ENCODE data around the gene ZNF326. TPM values are rescaled to one million over a fixed set of nuclear protein-coding genes. Genes with fewer than 3 reads are reported as not detected.

The ZNF326 gene
- total RNA-seq, 1 experiment from 2014 or later = 19.3 TPM

- peaks cover 37 to 44% of the 10 kb centered on the region in 2 experiments for H3K36me3 ChIP-seq (ENCODE audit: control insufficient read depth in 1 of 2, insufficient read depth in 2 of 2, low read length in 2 of 2)
- no peak for ATAC-seq
These were observed 32.4 kb downstream of the ZNF326 start for GRCh38 chr1:90027281-90027680.

DNA sequence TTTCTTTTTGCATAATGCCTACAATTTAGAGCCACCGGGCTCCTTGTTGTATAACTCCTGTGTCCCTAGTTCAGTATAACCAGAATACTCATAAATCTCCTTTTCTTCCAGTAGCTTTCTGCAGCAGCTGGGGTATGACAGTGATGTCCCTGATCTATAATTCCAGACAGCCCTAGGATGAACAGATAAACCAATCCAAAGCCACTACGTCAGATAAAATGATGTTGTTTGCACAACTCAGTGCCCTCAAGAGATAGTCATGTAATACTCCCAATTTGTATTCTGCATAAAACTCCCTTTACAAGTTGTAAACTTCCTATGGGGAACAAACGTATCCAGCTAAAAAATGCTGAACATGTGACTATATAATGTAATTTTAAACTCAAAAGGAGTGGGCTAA is 44.7 kb downstream of the ZNF326 start:
- H3K27ac ChIP-seq (ENCODE audit: low read depth, low read length) = no peak overlapping the region
- no peaks in the 10 kb centered on the region for H3K36me3 ChIP-seq (ENCODE audit: control insufficient read depth in 1 of 2, insufficient read depth in 2 of 2, low read length in 2 of 2)
- no peak for DNase-seq (ENCODE audit: low read depth, low spot score)
- ATAC-seq = no peak
- CTCF ChIA-PET = no interaction called here
- BruUV-seq (replicated peaks) = no TSS peak
- no peaks in the 10 kb centered on the region for H3K9me2 ChIP-seq (ENCODE audit: insufficient read depth)
- no peaks in the 10 kb centered on the region for H4K20me1 ChIP-seq (ENCODE audit: insufficient read depth)
- H2AFZ ChIP-seq (ENCODE audit: low read depth, low read length, poor library complexity, severe bottlenecking) = no peak overlapping the region
- RAD21 ChIA-PET (ENCODE audit: low non-redundant PET in 1 of 2, low total read pairs in 2 of 2, uncharacterized antibody in 2 of 2, unreplicated experiment in 2 of 2) = no interaction called here
- H3K27me3 ChIP-seq (ENCODE audit: insufficient read depth, low read length) = no peaks in the 10 kb centered on the region
- H3K4me1 ChIP-seq (ENCODE audit: control insufficient read depth in 1 of 2, insufficient read depth in 2 of 2, low read length in 2 of 2) = no peaks in the 10 kb centered on the region
- no peak overlapping the region for H3K4me2 ChIP-seq (ENCODE audit: low read length)
- POLR2A ChIA-PET = no interaction called here
- H3K4me3 ChIP-seq (replicated peaks in 1 of 2; ENCODE audit: low read depth in 1 of 2, low read length in 2 of 2) = no peak overlapping the region
- intact Hi-C loops (cut with micrococcal nuclease) = no loop called here
- no peaks in the 10 kb centered on the region for H3K9me3 ChIP-seq (ENCODE audit: control insufficient read depth in 1 of 2, insufficient read depth in 1 of 2, low read depth in 1 of 2, low read length in 2 of 2)
- H3K9ac ChIP-seq (ENCODE audit: low read length) = no peak overlapping the region
- no peaks in the 10 kb centered on the region for H3K79me2 ChIP-seq (ENCODE audit: insufficient read depth, low read length)
- TF ChIP-seq MAX (IDR thresholded peaks at IDR 0.05) = no peak
- TF ChIP-seq CEBPB (IDR thresholded peaks at IDR 0.05; ENCODE audit: low read depth) = no peak
- no peak for TF ChIP-seq ZNF274 (IDR thresholded peaks at IDR 0.05; ENCODE audit: low read depth, low read length)
- TF ChIP-seq ELF1 (IDR thresholded peaks at IDR 0.05; ENCODE audit: borderline replicate concordance, low read depth) = no peak
- TF ChIP-seq ZBTB33 (IDR thresholded peaks at IDR 0.05; ENCODE audit: extremely low read depth, insufficient replicate concordance, low read length) = no peak
- TF ChIP-seq REST (IDR thresholded peaks at IDR 0.05; ENCODE audit: low read depth) = no peak
- no peak for TF ChIP-seq JUND (IDR thresholded peaks at IDR 0.05)

More at GRCh38 chr1:90027281-90027680, 32.4 kb downstream of the ZNF326 start:
- no peaks in the 10 kb centered on the region for H4K20me1 ChIP-seq (ENCODE audit: insufficient read depth)
- DNase-seq (ENCODE audit: low read depth, low spot score) = no peak
- ChIA-PET CTCF (interaction anchor here (1.0 kb wide), 1 partner anchor 19 kb away, joined by 3 read pairs; no protein-coding TSS in a partner anchor), RAD21 (ENCODE audit: low non-redundant PET in 1 of 2, low total read pairs in 2 of 2, uncharacterized antibody in 2 of 2, unreplicated experiment in 2 of 2) (no interaction called here), POLR2A (no interaction called here)
- H2AFZ ChIP-seq (ENCODE audit: low read depth, low read length, poor library complexity, severe bottlenecking) = no peak overlapping the region
- TF ChIP-seq ZFX (IDR thresholded peaks at IDR 0.05) = no peak
- TF ChIP-seq CEBPB (IDR thresholded peaks at IDR 0.05; ENCODE audit: low read depth) = no peak
- TF ChIP-seq POLR2A (IDR thresholded peaks at IDR 0.05; ENCODE audit: borderline replicate concordance, extremely low read depth, insufficient read depth, insufficient read length) = no peak
- no peak for TF ChIP-seq SIN3A (IDR thresholded peaks at IDR 0.05; ENCODE audit: low read depth)
- no peak for TF ChIP-seq EZH2phosphoT487 (IDR thresholded peaks at IDR 0.05; ENCODE audit: borderline replicate concordance)
- TF ChIP-seq EZH2 (IDR thresholded peaks at IDR 0.05) = no peak
- TF ChIP-seq, protein P1, sequence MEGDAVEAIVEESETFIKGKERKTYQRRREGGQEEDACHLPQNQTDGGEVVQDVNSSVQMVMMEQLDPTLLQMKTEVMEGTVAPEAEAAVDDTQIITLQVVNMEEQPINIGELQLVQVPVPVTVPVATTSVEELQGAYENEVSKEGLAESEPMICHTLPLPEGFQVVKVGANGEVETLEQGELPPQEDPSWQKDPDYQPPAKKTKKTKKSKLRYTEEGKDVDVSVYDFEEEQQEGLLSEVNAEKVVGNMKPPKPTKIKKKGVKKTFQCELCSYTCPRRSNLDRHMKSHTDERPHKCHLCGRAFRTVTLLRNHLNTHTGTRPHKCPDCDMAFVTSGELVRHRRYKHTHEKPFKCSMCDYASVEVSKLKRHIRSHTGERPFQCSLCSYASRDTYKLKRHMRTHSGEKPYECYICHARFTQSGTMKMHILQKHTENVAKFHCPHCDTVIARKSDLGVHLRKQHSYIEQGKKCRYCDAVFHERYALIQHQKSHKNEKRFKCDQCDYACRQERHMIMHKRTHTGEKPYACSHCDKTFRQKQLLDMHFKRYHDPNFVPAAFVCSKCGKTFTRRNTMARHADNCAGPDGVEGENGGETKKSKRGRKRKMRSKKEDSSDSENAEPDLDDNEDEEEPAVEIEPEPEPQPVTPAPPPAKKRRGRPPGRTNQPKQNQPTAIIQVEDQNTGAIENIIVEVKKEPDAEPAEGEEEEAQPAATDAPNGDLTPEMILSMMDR (IDR thresholded peaks at IDR 0.05 in 2 of 3, conservative IDR thresholded peaks at IDR 0.05 in 1 of 3; ENCODE audit: borderline replicate concordance in 1 of 3, insufficient read depth in 1 of 3, low read depth in 2 of 3, low read length in 2 of 3) = no peak
- H3K27ac ChIP-seq (ENCODE audit: low read depth, low read length) = no peak overlapping the region
- no peak overlapping the region for H3K4me3 ChIP-seq (replicated peaks in 1 of 2; ENCODE audit: low read depth in 1 of 2, low read length in 2 of 2)
- no peaks in the 10 kb centered on the region for H3K4me1 ChIP-seq (ENCODE audit: control insufficient read depth in 1 of 2, insufficient read depth in 2 of 2, low read length in 2 of 2)
- no peaks in the 10 kb centered on the region for H3K9me3 ChIP-seq (ENCODE audit: control insufficient read depth in 1 of 2, insufficient read depth in 1 of 2, low read depth in 1 of 2, low read length in 2 of 2)
- H3K9ac ChIP-seq (ENCODE audit: low read length) = no peak overlapping the region
- H3K9me2 ChIP-seq (ENCODE audit: insufficient read depth) = no peaks in the 10 kb centered on the region
- no peaks in the 10 kb centered on the region for H3K27me3 ChIP-seq (ENCODE audit: insufficient read depth, low read length)
- H3K79me2 ChIP-seq (ENCODE audit: insufficient read depth, low read length) = no peaks in the 10 kb centered on the region
- BruUV-seq (replicated peaks) = no TSS peak
- intact Hi-C loops (cut with micrococcal nuclease) = no loop called here
- H3K4me2 ChIP-seq (ENCODE audit: low read length) = no peak overlapping the region

Data from HCT116 (cell line).